HG03066 (cell line): ENCODE results near the gene KAT7.

Experiments
- ATAC-seq: cut with Tn5 transposase; IDR thresholded peaks from one replicate; pipeline ENCODE4 v1.9.1; 2021; ENCODE audit warnings: low read depth; ENCODE audit not compliant: unreplicated experiment

The KAT7 gene

DNA sequence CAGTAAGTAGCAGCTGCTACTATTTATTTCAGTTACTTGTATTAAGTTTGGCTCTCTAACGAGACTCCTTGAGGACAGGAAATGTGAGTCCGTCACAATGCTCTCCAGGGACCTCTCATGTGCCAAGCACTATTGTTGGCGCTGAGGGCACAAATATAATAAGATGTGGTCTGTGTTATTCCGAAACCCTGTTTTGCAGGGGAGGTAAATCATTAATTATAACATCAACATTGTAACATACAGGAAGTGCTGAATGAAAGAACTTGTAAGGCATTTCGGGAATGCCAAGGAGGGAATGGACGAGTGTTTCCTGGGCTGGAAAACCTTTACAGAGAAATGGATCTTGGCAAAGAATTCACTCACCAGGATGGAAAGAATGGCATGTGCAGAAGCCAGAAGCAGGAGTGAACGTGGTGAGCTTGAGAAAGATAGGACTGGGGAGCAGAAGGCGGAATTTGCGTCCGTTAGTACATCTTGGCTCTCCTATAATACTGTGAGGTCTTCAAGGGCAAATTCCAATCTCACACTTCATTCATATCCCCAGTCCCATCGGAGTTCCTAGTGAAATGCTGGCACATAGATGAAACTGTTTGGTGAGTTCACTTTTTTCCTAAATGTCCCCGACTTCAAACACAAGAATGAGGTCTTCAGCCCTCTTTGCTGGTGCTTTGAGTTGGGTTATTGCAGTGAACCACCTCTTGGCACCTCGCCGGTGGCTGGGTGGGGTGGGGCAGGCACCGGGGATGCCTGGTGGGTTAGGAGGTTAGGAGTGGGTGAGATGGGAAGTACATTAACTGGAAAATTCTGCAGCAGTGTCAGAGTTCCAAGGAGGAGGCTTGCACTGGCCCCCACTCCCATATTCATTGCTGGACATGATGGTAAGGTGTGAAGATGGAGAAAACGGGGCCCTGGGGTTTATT is 47.9 kb downstream of the KAT7 start:
- no peak for ATAC-seq

DNA sequence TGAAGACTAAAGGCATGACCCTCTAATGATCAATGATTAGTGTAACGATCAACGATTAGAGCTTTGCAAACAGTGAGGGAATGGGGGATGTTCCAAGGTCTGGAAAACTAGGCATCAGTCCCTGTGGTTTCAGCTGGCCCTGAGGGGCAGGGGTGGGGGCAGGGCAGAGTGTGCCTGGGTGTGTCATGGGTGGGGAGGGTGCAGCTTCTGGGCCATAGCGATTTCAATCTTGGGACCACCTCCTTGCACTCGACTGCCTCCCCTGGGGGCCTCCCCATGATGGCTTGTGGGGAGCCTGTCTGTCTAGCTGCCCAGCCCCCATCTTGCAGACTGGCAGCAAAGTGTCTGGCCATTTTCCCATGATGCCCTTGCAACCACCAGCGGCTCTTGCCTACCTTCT is 51.0 kb downstream of the KAT7 start:
- ATAC-seq = no peak

DNA sequence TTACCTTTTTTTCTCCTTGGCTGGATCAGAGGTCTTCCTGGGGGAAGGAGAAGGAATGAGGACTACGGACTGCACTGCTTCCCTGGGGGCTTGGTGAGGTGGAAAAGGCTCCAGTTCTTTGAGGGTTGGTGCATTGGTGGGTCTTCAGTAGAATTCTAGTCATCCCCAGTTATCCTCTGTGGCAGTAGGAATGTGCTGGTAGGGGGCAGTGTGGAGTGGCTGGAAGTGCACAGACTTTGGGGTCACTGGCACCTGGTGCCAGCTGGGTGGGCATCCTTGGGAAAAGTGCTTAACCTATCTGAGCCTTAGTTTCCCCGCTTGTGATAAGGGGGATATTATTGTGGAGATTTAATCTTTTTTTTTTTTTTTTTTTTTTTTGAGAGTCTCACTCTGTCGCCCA is 53.1 kb downstream of the KAT7 start:
- ATAC-seq = no peak

DNA sequence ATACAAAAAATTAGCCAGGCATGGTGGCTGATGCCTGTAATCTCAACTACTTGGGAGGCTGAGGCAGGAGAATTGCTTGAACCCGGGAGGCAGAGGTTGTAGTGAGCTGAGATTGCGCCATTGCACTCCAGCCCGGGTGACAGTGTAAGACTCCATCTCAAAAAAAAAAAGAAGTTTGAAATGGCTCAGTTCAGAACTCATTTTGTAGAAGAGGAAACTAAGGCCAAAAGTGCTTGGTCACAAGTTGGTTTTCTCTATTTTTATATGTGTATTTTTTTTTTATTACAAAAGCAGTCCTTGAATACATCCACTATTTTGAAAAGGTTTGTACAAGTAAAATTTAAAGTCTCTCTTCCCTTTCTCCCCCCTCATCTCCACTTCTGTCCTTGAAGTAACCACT is 53.9 kb downstream of the KAT7 start:
- no peak for ATAC-seq

DNA sequence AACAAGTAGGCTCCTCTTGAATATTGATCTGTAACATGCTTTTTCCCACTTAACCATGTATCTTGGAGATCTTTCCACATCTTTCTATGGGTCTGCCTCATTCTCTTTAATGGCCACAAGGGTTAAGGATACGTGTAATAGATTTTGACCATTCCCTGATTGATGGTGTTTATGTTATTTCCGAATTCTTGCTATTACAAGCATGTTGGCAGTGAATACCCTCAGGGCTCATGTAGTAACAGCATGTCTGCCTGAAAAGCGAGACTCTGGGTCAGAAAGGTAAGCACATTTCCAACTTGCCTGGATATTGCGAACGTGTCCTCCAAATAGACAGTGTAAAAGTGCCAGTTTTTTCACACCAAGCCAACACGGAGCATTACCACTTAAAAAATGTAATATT is 54.4 kb downstream of the KAT7 start:
- no peak for ATAC-seq

DNA sequence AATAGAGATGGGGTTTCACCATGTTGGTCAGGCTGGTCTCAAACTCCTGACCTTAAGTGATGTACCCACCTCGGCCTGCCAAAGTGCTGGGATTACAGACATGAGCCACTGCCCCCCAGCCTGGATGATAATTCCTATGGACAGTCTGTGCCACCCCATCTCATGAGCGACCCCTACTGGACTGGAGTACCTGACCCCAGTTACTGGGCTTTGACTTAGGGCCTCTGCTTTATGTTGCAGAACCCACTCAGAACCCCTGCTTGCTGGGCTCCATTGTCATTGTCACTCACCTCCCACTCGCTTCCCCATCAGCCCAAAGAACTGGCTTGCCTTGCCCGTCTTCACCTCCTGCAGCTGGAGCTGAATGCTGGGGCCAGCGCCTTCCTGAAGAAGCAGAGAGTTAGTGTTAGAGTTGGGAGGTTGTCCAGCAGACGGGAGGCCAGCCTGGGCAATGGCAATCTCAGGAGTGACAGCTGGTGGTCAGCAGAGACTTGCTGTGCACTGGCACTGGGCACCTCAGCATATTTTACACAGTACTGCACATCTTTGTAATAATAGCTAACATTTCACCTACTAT is 55.4 kb downstream of the KAT7 start:
- no peak for ATAC-seq

DNA sequence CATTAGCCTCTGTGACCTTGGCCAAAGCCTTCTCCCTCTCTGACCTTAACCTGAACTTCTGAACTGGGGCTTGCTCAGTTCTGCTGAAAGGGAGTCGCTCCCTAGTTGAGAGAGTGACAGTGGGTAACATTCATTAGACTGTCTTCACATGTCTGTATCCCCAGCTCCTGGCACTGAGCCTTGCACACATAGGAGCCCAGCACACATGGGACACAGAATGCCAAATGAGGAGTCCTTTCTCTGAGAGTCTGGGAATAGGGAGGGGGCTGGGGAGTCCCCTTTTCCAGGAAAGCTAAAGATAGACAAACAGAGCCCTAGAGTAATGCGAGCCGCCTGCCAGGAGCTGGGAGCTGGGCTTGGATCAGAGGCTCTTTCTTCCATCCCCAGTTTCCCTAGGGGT is 56.8 kb downstream of the KAT7 start:
- ATAC-seq = no peak

DNA sequence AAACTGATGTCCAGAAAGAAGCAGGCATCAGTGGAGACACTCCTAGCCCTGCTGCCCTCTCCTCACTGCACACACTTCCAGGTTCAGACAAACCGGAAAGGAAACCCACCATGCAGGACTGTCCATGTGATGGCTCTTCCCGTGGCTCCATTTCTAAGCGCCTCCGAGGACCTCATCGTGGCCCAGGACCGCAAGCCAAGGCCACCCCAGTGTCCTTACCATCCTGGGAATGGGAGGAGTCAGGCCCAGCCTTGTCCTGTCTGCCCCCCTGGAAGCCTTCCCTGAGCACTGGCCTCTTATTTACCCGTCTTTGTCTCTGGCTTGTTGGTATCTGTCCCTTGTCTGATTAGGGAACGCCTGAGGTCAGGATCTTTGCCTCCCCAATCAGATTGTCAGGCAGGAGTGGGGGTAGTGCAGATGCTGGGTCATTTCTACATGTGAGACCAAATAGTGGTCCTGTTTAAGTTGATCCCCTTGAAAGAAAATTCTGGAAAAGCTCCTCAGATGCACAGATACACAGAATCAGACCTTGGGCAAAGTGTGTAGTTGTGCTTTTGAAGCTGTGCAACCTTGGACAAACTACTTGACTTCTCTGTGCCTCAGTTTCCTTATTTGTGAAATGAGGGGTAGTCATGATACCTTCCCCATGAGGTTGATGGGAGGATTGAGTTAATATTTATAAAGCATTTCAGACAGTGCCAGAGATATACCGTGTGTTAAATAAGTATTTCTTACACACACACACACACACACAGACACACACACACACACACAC is 58.6 kb downstream of the KAT7 start:
- no peak for ATAC-seq

DNA sequence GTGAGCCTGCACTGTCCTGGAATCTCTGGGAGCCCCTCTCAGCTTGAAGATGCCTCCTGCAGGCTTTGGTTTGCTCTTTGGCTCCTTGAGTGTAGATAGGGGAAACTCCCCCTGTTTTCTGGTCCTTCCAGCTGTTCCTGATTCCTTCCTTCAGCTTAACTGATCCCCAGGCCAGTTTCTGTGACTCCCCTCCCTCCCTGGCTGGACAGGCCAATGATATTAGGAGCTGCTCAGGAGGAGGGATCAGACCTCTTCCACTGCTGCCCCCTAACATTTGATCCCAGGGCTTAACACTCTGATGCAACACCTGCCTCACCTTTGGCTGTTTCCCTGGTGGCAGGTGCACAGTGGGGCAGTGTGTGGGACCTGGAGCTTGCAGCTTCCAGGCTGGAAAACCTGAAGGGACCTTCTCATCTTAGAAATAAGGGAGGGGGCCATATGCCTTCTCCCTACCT is 59.6 kb downstream of the KAT7 start, which contains the start of gene TAC4:
Gene TAC4, minus strand, starts transcription at position 51 of the 455 bp plus-strand sequence. CDS start 52 bp downstream, outside the sequence.
- ATAC-seq = no peak

DNA sequence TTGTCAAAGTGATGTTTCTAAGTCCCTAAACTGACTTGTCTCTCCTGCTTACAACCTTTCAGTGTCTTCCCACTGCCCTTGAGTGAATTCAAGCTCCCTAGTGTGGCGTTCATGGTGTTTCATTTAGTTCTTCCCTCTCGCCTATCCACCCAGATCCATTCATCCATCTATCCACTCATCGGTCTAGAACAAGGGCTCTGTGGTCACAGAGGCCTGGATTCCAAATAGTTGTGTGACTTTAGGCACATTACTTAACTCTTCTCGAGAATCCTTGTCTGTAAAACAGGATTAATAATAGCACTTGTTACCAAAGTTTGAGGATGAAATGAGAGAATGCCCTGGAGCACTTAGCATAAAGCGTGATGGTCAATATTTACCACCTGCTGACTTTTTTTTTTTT is 60.3 kb downstream of the KAT7 start:
- ATAC-seq = no peak

DNA sequence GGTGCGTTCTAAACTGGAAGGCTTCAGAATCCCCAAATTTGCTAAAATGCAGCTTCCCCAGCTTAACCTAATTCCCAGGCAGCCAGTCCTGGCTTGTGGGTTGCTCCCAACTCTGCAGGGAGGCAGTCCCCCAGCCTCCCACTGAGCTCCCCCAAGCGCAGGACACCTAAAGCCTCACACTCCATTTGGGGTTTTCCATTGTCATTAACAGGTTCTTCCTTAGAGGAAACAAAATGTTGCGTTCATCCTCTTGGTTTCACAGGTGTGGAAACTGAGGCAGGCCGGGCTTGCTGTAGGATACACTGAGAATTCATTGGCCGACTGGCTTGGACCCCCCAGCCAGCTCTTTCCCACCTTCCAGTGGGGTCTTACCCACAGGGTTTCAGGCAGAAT is 61.7 kb downstream of the KAT7 start:
- no peak for ATAC-seq

DNA sequence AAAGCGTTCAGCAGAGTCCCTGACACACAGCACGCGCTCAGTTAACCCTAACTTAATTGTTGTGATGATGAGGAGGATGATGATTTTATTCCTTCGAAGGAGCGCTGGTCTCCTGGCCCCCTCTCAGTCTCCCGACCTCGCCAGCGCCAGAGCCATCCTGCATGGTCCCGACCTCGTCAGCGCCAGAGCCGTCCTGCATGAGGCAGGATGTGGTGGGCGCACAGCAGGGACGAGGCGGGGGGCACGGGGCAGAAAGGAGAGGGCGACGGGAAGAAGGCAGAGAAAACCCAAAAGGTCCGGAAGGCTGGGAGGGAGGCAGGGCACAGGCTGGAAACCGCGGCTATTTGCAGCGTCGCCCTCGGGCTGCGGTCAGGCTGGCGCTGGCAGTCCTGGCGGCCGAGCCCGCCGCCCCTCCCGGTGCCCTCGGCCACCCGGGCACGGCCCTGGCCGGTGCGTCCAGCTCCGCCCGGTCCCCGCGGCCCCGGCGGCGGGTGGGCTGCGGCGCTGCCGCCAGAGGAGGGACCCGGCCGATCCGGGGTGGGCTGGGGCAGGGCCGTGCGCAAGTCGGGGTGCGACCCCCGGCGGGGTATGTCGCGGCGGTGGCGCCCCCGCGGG is 62.4 kb downstream of the KAT7 start:
- no peak for ATAC-seq

DNA sequence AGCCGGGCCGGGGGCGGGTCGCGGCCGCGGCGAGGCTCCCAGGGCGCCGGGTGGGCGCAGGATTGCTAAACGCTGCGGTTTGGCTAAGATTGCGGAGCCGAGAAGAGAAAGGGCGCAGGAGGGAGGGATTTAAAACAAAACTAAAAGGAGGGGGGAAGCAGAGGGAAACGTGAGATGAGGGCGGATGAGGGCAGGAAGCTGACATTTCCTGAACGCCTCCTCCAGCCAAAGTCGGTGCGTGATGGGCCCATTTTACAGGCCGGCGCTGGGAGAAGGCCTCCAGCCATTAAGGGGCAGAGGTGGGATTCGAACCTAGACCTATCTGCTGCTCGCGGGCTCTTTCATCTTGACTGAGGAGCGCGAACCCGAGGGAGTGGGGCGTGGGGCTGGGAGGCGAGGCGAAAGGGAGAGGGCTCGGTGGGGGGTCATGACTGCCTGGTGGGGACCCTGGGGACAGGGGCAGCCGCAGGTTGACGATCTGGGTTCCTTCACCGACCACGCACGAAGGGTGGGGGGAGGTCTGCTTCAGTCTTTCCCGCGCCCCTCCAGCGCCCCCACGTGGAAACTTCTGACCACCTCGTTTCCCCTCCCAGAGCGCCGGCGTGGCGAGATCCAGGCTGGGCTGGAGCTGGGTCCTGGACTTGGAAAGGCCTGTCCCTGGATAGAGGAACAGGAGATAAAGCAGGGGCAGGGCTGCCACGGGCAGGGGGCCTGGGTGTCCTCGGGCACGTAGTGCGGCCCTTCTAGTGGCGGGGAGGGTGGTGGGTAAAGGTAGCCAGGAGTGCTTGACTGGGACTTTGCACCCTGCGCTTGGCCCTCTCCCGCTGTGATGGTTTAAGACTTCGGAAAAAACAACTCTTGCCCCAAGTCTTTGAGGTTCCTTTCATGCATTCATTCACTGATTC is 63.2 kb downstream of the KAT7 start:
- ATAC-seq = no peak

DNA sequence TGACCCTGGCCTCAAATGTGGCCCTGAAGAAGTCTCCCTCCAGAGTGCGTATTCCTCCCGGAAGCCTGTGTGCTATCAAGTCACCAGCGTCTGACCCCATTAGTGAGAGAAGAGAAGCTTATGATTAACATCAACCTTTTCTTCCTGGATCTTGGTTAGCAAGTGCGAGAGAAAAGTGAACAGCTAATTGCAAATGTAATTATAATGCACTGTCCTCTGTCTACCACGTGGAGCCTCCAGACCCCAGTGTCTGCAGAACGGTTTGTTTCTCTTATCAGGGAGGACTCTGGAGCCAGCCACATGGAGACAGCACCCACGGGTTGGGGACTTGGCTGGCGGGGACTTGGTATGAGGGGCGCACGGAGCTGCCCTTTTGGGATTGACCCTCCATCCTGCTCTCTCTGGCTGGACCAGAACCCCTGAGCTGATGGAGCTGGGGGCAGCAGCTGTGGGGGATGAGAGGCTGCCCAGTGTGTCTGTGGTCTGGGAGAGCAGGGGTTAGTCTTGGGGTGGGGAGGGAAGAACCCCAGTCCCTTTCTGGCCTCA is 65.1 kb downstream of the KAT7 start:
- no peak for ATAC-seq

DNA sequence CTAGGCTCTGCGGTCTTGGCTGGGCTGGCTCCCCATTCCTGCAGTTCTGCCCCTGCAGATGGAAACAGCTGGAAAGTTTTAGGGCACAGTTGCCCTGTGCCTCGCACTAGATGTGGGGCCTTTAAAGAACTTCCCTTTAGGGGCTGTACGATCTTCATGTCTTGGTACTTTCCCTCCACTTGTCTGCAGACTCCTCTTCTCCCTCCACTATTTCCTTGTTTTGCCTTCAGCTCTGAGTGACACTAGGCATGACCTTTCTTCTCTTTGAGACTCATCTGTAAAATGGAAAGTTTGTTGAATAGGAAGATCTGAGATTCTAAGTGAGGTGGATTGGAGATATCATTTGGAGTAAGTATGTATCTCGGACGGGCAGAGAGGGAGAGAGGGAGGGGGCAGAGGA is 65.6 kb downstream of the KAT7 start:
- ATAC-seq = no peak

DNA sequence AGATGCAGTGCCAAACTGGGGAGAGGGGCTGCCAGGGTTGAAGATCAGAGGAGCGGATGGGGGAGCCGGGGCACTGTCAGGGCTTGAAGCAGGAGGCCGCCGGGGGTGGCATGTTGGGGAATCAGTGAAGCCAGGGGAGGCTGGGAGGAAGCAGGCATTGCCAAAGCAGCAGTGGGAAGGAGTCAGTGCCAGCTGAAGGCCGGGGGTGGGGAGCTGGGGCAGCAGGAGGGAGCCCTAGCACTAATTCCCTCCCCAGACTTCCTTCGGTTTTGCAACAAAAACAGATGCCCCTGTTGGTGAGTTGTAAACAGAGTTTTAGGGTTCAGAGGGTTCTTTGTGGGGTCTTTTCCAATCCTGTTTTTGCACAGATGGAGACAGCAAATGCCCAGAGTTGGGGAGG is 70.3 kb downstream of the KAT7 start:
- no peak for ATAC-seq

DNA sequence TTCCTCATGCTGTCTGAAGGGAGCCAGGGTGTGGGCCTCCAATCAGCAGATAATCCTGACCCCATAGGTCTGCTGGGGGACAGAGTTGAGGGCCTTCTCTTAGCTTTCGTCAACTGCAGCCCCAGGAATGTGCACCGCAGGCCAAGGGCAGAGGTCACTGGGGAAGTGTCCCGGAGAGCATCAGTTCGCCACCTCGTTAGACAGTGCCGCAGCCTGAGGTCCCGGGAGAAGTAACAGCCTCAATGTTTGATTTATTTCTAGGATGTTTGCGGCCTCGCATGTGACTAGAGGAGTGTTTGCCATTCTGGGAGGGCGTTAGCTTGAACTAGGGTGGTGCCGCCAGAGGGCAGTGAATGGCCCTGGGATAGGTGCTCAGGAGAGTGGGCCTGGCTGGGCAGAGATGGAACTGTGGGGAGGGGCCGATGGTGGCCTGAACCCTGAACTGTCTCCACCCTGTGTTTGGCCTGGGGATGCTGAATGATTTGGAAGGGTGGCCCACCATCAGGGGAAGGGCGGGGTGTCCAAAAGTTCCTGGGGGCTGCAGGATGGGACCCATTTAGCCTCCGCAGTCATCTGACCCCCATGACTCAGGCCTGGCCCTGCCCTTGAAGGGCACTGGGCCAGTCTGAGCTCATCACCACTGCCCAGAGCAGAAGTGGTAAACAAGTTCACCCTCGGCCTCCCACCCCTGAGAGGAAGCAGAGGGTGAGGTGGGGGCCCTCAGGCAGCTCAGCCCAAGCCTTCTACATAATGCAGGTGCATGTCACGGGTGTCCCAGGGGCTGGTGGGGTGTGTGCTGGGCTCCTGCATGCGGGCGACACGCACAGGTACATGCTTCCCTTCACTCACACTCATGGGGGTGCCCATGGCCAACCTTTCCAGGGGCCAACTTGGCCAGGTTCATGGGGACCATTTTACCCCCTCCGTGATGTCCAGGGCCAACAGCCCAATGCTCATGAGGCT is 71.8 kb downstream of the KAT7 start:
- ATAC-seq = no peak

DNA sequence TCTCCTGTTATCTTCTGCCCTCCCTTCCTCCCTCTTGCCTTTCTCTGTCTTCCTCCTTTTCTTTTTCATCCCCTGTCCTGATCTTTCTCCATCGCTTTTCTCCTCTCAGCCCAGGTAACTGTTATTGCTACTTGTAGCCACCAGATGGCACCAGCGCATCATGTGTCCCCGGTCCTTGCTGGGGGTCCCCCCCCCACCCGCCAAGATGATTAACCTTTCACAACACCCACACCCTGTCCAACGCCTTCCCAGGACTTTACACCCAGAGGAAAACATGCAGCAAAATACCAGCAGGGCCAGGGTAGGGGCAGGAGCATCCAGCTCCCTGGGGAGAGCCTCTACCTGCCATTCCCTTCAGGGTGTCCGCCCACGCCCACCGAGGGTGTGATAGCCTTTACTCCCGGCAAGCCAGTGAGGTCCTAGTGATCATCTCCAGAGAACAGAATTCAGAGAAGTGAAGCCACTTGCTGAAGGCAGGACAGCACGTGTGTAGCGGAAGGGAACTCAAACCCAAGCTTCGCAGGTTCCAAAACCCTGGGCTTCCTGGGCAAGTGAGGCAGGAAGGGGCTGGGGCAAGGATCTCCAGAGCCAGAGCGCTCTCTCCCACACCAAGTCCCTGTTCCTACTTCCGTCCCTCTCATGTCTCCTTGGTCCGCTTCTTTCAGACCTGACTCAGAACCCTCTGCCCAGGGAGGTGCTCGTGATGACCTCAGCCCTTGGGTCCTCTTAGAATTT is 72.8 kb downstream of the KAT7 start:
- no peak for ATAC-seq
